HUES6 (cell line): ENCODE data around the gene ADAMTS7.
"Not testable (repeated sequence)": the region's sequence is repeated elsewhere in the genome, so short reads cannot be mapped to it uniquely, and the experiment has no call there.

Source experiments
- H3K27ac ChIP-seq: 2 replicates; pipeline ENCODE4 v1.7.0; 2013; ENCODE audit warnings: low read depth, mild to moderate bottlenecking, low read length, inconsistent platforms
- H3K27me3 ChIP-seq: 2 replicates; pipeline ENCODE4 v1.6.1; 2013; ENCODE audit warnings: low read length; ENCODE audit not compliant: control insufficient read depth, insufficient read depth
- H3K36me3 ChIP-seq: 2 replicates; pipeline ENCODE4 v1.6.1; 2013; ENCODE audit warnings: low read length; ENCODE audit not compliant: control insufficient read depth, insufficient read depth
- H3K4me1 ChIP-seq: 2 replicates; pipeline ENCODE4 v1.6.1; 2013; ENCODE audit warnings: low read length; ENCODE audit not compliant: control insufficient read depth, insufficient read depth
- H3K4me3 ChIP-seq: 2 replicates; pipeline ENCODE4 v1.5.1; 2013; ENCODE audit warnings: low read depth, low read length
- H3K9ac ChIP-seq: one replicate; pipeline ENCODE4 v1.6.1; 2013; ENCODE audit warnings: mild to moderate bottlenecking, low read length
- H3K9me3 ChIP-seq: 2 replicates; pipeline ENCODE4 v1.6.1; 2013; ENCODE audit warnings: low read depth, low read length; ENCODE audit not compliant: control insufficient read depth, insufficient read depth

The ADAMTS7 gene

DNA sequence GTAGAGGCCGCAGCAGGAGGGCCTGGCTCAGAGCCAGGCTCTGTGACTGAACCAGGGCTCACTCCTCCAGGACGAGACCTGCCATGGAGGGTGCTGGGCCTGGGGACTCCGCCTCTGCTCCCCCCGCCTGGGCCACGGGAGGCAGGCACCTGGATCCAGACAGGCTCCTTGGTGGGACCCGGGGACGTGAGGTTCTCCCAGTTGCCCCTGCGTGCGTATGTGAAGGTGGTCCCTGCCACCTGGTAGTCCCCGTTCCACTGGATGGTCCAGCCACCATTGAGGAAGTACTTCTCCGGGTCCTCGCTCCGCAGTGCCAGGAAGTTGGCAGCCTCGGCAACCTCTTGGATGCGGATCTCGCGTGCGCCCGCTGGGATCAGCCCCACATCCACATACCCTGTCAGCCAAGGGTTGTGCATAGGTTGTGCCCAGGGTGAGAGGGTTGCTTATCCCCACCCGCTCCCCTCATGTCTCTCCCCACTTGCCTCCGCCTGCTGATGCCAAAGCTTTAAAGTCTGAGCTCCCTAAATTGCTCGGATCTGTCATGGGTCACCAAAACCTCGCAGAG lies 39.7 kb downstream of the ADAMTS7 start:
- not testable (repeated sequence) for H3K27ac ChIP-seq, H3K27me3 ChIP-seq, H3K9me3 ChIP-seq, H3K4me3 ChIP-seq, H3K36me3 ChIP-seq, H3K9ac ChIP-seq, H3K4me1 ChIP-seq

- H3K27me3 ChIP-seq, H3K9ac ChIP-seq, H3K9me3 ChIP-seq, H3K4me1 ChIP-seq, H3K4me3 ChIP-seq, H3K27ac ChIP-seq, H3K36me3 ChIP-seq: not testable (repeated sequence)
These were observed 40.2 kb downstream of the ADAMTS7 start for GRCh38 chr15:78771020-78771419.

DNA sequence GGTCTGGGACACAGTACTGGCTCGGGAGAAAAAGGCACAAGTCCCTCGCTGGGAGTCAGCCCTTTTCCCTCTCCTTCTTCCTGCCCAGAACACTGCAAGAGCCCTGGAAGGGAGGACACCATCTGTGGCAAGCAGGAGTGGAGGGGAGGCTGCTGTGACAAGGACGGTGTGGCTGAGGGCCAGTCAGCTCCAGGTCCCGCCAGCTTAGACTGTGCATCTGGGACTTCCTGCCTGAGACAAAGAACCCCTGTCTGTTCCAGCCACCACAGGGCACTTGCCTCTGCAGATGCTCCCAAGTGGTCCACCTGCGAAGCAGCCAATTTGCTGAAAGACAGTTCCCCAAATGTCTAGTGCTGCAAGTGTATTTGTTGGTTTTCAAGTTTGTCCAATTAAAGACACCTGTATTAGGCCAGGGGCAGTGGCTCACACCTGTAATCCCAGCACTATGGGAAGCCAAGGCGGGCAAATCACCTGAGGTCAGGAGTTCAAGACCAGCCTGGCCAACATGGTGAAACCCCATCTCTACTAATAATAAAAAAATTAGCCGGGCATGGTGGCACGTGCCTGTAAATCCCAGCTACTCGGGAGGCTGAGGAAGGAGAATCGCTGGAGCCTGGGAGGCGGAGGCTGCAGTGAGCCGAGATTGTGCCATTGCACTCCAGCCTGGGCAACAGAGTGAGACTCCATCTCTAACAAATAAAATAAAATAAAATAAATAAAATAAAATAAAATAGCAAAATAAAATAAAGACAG lies 41.6 kb downstream of the ADAMTS7 start:
- H3K4me1 ChIP-seq, H3K27me3 ChIP-seq, H3K36me3 ChIP-seq, H3K4me3 ChIP-seq, H3K9ac ChIP-seq, H3K27ac ChIP-seq, H3K9me3 ChIP-seq: not testable (repeated sequence)

GRCh38 chr15:78768531-78769408 lies 42.5 kb downstream of the ADAMTS7 start:
- Histone ChIP-seq H3K9me3 (no peaks in the 10 kb centered on the region), H3K27ac (no peak overlapping the region), H3K4me1 (peaks cover 4% of the 10 kb centered on the region), H3K9ac (no peak overlapping the region), H3K36me3 (peaks cover 2% of the 10 kb centered on the region; the same call in 1 of the 2 replicates), H3K27me3 (no peaks in the 10 kb centered on the region), H3K4me3 (no peak overlapping the region)

DNA sequence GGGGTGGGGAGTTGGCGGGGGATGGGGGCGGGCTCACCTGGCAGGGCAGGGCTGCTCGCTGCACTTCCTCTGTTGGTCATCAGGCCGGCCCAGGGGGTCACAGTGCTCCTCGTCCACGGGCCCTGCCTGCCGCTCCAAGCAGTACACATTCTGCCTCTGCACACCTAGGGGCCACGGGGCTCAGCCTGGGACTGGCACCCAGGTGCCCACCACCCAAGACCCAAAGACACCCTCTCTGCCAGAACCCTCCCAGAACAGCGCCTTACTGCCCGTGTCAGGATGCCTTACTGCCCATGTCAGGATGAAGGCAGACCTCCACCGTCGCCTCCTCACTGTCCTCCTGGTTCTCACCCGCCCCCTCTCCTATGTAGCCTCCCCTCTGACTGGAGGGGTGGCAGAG lies 43.2 kb downstream of the ADAMTS7 start:
- peaks cover 4% of the 10 kb centered on the region for H3K4me1 ChIP-seq
- no peak overlapping the region for H3K4me3 ChIP-seq
- H3K27me3 ChIP-seq = no peaks in the 10 kb centered on the region
- peaks cover 2% of the 10 kb centered on the region; the same call in 1 of the 2 replicates for H3K36me3 ChIP-seq
- no peak overlapping the region for H3K27ac ChIP-seq
- no peak overlapping the region for H3K9ac ChIP-seq
- no peaks in the 10 kb centered on the region for H3K9me3 ChIP-seq

- Histone ChIP-seq H3K27me3 (no peaks in the 10 kb centered on the region), H3K4me1 (peaks cover 4% of the 10 kb centered on the region), H3K9ac (no peak overlapping the region), H3K4me3 (no peak overlapping the region), H3K36me3 (peaks cover 2% of the 10 kb centered on the region; the same call in 1 of the 2 replicates), H3K27ac (no peak overlapping the region), H3K9me3 (no peaks in the 10 kb centered on the region)
These were observed 43.8 kb downstream of the ADAMTS7 start for GRCh38 chr15:78767331-78767951.

- not testable (repeated sequence) for H3K27ac ChIP-seq, H3K36me3 ChIP-seq, H3K4me3 ChIP-seq, H3K9me3 ChIP-seq, H3K27me3 ChIP-seq, H3K4me1 ChIP-seq, H3K9ac ChIP-seq
These were observed 44.6 kb downstream of the ADAMTS7 start for GRCh38 chr15:78766641-78767071.

DNA sequence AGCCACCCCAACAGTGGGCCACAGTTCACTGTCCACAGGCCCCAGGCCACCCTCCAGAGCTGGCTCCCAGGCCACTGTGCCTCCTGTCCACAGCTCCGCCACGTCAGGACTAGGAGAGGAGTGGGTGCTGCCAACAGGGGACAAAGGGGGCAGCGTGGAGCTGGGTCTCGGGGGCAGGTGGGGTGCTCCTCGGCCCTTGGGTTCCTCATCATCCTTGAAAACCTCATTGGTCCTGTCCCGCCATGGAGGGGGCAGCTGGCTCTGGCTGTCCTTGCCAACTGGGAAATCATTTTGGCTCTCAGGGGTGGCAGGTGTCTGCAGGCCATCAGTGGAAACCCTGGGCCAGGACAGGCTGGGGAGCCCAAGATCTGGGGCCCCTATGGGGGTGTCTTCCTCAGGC lies 45.2 kb downstream of the ADAMTS7 start:
- Histone ChIP-seq H3K9ac (no peak overlapping the region), H3K4me1 (peaks cover 4% of the 10 kb centered on the region), H3K27ac (no peak overlapping the region)

DNA sequence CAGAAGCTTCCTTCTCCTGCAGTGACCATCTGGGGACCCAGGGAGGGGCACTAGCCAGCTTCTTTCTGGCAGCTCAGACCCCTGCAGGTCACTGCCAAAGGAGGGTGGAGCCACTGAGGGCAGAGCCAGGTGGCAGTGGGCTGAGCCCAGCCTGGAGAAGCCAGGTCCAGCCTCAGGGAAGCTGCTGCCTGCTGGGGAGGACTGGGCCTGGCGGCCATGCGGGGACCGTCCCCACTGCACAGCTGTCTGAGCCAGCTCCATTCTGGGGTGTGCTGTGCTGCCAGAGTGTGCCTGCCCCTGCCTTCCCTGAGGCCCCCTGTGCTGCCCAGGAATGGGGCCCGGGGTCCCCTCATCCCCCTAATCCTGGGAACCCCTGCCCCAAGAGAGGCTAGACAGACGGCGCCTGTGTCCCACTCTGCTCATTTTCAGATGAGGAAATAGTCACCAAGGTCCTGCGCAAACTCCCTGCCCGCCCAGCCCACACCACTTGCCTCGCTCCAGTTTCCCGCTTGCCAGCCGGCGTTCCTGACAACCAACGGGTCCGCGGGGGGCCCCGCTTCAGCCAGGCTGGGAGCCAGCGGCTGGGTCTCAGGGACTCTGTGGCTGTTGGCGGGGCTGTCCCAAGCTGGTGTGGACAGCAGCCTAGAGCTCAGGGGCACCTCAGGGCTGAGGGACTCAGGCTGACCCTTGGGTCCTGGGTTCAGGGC lies 46.0 kb downstream of the ADAMTS7 start:
- not testable (repeated sequence) for H3K27me3 ChIP-seq, H3K9me3 ChIP-seq, H3K27ac ChIP-seq, H3K4me3 ChIP-seq, H3K36me3 ChIP-seq, H3K9ac ChIP-seq, H3K4me1 ChIP-seq

More for the DNA sequence above, 45.2 kb downstream of the ADAMTS7 start:
- Histone ChIP-seq H3K9me3 (no peaks in the 10 kb centered on the region), H3K36me3 (peaks cover 2% of the 10 kb centered on the region; the same call in 1 of the 2 replicates), H3K27me3 (no peaks in the 10 kb centered on the region), H3K4me3 (no peak overlapping the region)

- not testable (repeated sequence) for H3K9ac ChIP-seq, H3K4me1 ChIP-seq, H3K27me3 ChIP-seq, H3K9me3 ChIP-seq, H3K4me3 ChIP-seq, H3K36me3 ChIP-seq, H3K27ac ChIP-seq
These were observed 46.7 kb downstream of the ADAMTS7 start for GRCh38 chr15:78764340-78765153.
